Measurements from ENCODE around the gene KCNIP2. TPM values are rescaled to one million over a fixed set of nuclear protein-coding genes. Genes with fewer than 3 reads are reported as not detected.

Gene KCNIP2
- total and polyA plus RNA-seq, 4 donors: 11.0 to 58.5 (median 33.1) TPM

GRCh38 chr10:101880232-101880573 lies 36.6 kb upstream of the KCNIP2 start:
- no CpG with 5 or more reads among the region's 2 CpGs for WGBS (ENCODE audit: insufficient coverage)
- DNase-seq (ENCODE audit: low read depth in 4 of 6, low spot score in 6 of 6): no peak
- Histone ChIP-seq H3K9me3 (ENCODE audit: control insufficient read depth, insufficient read depth, low read length) (no peaks in the 10 kb centered on the region), H3K4me1 (ENCODE audit: control insufficient read depth, insufficient read depth, low read length) (peaks cover 7% of the 10 kb centered on the region), H3K36me3 (ENCODE audit: control insufficient read depth, insufficient read depth, low read length) (no peaks in the 10 kb centered on the region), H3K27me3 (ENCODE audit: control insufficient read depth, insufficient read depth, low read length) (no peaks in the 10 kb centered on the region), H3K27ac (ENCODE audit: low read depth, low read length) (no peak overlapping the region), H3K4me3 (ENCODE audit: low read depth, low read length) (no peak overlapping the region)

- Histone ChIP-seq H3K4me1 (ENCODE audit: control insufficient read depth, insufficient read depth, low read length) (peaks cover 7% of the 10 kb centered on the region), H3K27ac (ENCODE audit: low read depth, low read length) (no peak overlapping the region), H3K27me3 (ENCODE audit: control insufficient read depth, insufficient read depth, low read length) (no peaks in the 10 kb centered on the region), H3K9me3 (ENCODE audit: control insufficient read depth, insufficient read depth, low read length) (no peaks in the 10 kb centered on the region), H3K36me3 (ENCODE audit: control insufficient read depth, insufficient read depth, low read length) (no peaks in the 10 kb centered on the region), H3K4me3 (ENCODE audit: low read depth, low read length) (no peak overlapping the region)
- 49% methylated on average over 7 of the region's 13 CpGs for WGBS (ENCODE audit: insufficient coverage)
- peak in 2 of 6 donors; percentile 46 to 82 for DNase-seq (ENCODE audit: low read depth in 4 of 6, low spot score in 6 of 6)
Observed at GRCh38 chr10:101879456-101880231, 36.0 kb upstream of the KCNIP2 start.

- 38% methylated on average over 3 of the region's 3 CpGs for WGBS (ENCODE audit: insufficient coverage)
- Histone ChIP-seq H3K36me3 (ENCODE audit: control insufficient read depth, insufficient read depth, low read length) (no peaks in the 10 kb centered on the region), H3K27ac (ENCODE audit: low read depth, low read length) (no peak overlapping the region), H3K4me1 (ENCODE audit: control insufficient read depth, insufficient read depth, low read length) (peaks cover 7% of the 10 kb centered on the region), H3K27me3 (ENCODE audit: control insufficient read depth, insufficient read depth, low read length) (no peaks in the 10 kb centered on the region), H3K4me3 (ENCODE audit: low read depth, low read length) (no peak overlapping the region), H3K9me3 (ENCODE audit: control insufficient read depth, insufficient read depth, low read length) (no peaks in the 10 kb centered on the region)
- DNase-seq (ENCODE audit: low read depth in 4 of 6, low spot score in 6 of 6): peak in 2 of 6 donors; percentile 28 to 60
Observed at GRCh38 chr10:101878869-101879268, 35.3 kb upstream of the KCNIP2 start.

- 62% methylated on average over 2 of the region's 3 CpGs for WGBS (ENCODE audit: insufficient coverage)
- Histone ChIP-seq H3K36me3 (ENCODE audit: control insufficient read depth, insufficient read depth, low read length) (no peaks in the 10 kb centered on the region), H3K9me3 (ENCODE audit: control insufficient read depth, insufficient read depth, low read length) (no peaks in the 10 kb centered on the region), H3K4me1 (ENCODE audit: control insufficient read depth, insufficient read depth, low read length) (peaks cover 7% of the 10 kb centered on the region), H3K27ac (ENCODE audit: low read depth, low read length) (no peak overlapping the region), H3K4me3 (ENCODE audit: low read depth, low read length) (no peak overlapping the region), H3K27me3 (ENCODE audit: control insufficient read depth, insufficient read depth, low read length) (no peaks in the 10 kb centered on the region)
- DNase-seq (ENCODE audit: low read depth in 4 of 6, low spot score in 6 of 6): no peak
Observed at GRCh38 chr10:101875068-101875688, 31.6 kb upstream of the KCNIP2 start.

- Histone ChIP-seq H3K9me3 (ENCODE audit: control insufficient read depth, insufficient read depth, low read length) (no peaks in the 10 kb centered on the region), H3K4me3 (ENCODE audit: low read depth, low read length) (no peak overlapping the region), H3K36me3 (ENCODE audit: control insufficient read depth, insufficient read depth, low read length) (no peaks in the 10 kb centered on the region), H3K4me1 (ENCODE audit: control insufficient read depth, insufficient read depth, low read length) (no peaks in the 10 kb centered on the region), H3K27ac (ENCODE audit: low read depth, low read length) (no peak overlapping the region), H3K27me3 (ENCODE audit: control insufficient read depth, insufficient read depth, low read length) (no peaks in the 10 kb centered on the region)
- no peak for DNase-seq (ENCODE audit: low read depth in 4 of 6, low spot score in 6 of 6)
Observed at GRCh38 chr10:101874252-101874651, 30.7 kb upstream of the KCNIP2 start.

GRCh38 chr10:101867931-101868330 lies 24.3 kb upstream of the KCNIP2 start:
- DNase-seq (ENCODE audit: low read depth in 4 of 6, low spot score in 6 of 6): no peak
- WGBS (ENCODE audit: insufficient coverage): no CpG with 5 or more reads among the region's 1 CpG
- Histone ChIP-seq H3K27me3 (ENCODE audit: control insufficient read depth, insufficient read depth, low read length) (no peaks in the 10 kb centered on the region), H3K27ac (ENCODE audit: low read depth, low read length) (no peak overlapping the region), H3K36me3 (ENCODE audit: control insufficient read depth, insufficient read depth, low read length) (no peaks in the 10 kb centered on the region), H3K4me1 (ENCODE audit: control insufficient read depth, insufficient read depth, low read length) (no peaks in the 10 kb centered on the region), H3K4me3 (ENCODE audit: low read depth, low read length) (no peak overlapping the region), H3K9me3 (ENCODE audit: control insufficient read depth, insufficient read depth, low read length) (no peaks in the 10 kb centered on the region)

GRCh38 chr10:101859530-101859929 lies 15.9 kb upstream of the KCNIP2 start:
- no peak overlapping the region for H3K27ac ChIP-seq (ENCODE audit: low read depth, low read length)
- no peak overlapping the region for H3K4me3 ChIP-seq (ENCODE audit: low read depth, low read length)
- no peaks in the 10 kb centered on the region for H3K4me1 ChIP-seq (ENCODE audit: control insufficient read depth, insufficient read depth, low read length)
- H3K9me3 ChIP-seq (ENCODE audit: control insufficient read depth, insufficient read depth, low read length): no peaks in the 10 kb centered on the region
- no CpG with 5 or more reads among the region's 2 CpGs for WGBS (ENCODE audit: insufficient coverage)
- no peaks in the 10 kb centered on the region for H3K36me3 ChIP-seq (ENCODE audit: control insufficient read depth, insufficient read depth, low read length)
- H3K27me3 ChIP-seq (ENCODE audit: control insufficient read depth, insufficient read depth, low read length): no peaks in the 10 kb centered on the region
- DNase-seq (ENCODE audit: low read depth in 4 of 6, low spot score in 6 of 6): no peak

GRCh38 chr10:101858723-101859500 lies 15.3 kb upstream of the KCNIP2 start:
- H3K4me3 ChIP-seq (ENCODE audit: low read depth, low read length): no peak overlapping the region
- 100% methylated on average over 1 of the region's 3 CpGs for WGBS (ENCODE audit: insufficient coverage)

GRCh38 chr10:101857802-101858476 lies 14.3 kb upstream of the KCNIP2 start:
- no peak for DNase-seq (ENCODE audit: low read depth in 4 of 6, low spot score in 6 of 6)
- no peak overlapping the region for H3K27ac ChIP-seq (ENCODE audit: low read depth, low read length)
- WGBS (ENCODE audit: insufficient coverage): no CpG with 5 or more reads among the region's 1 CpG
- H3K4me3 ChIP-seq (ENCODE audit: low read depth, low read length): no peak overlapping the region
- H3K4me1 ChIP-seq (ENCODE audit: control insufficient read depth, insufficient read depth, low read length): no peaks in the 10 kb centered on the region
- no peaks in the 10 kb centered on the region for H3K36me3 ChIP-seq (ENCODE audit: control insufficient read depth, insufficient read depth, low read length)
- H3K27me3 ChIP-seq (ENCODE audit: control insufficient read depth, insufficient read depth, low read length): no peaks in the 10 kb centered on the region
- no peaks in the 10 kb centered on the region for H3K9me3 ChIP-seq (ENCODE audit: control insufficient read depth, insufficient read depth, low read length)

More at GRCh38 chr10:101858723-101859500, 15.3 kb upstream of the KCNIP2 start:
- H3K36me3 ChIP-seq (ENCODE audit: control insufficient read depth, insufficient read depth, low read length): no peaks in the 10 kb centered on the region
- DNase-seq (ENCODE audit: low read depth in 4 of 6, low spot score in 6 of 6): no peak
- H3K27me3 ChIP-seq (ENCODE audit: control insufficient read depth, insufficient read depth, low read length): no peaks in the 10 kb centered on the region
- no peaks in the 10 kb centered on the region for H3K4me1 ChIP-seq (ENCODE audit: control insufficient read depth, insufficient read depth, low read length)
- H3K27ac ChIP-seq (ENCODE audit: low read depth, low read length): no peak overlapping the region
- H3K9me3 ChIP-seq (ENCODE audit: control insufficient read depth, insufficient read depth, low read length): no peaks in the 10 kb centered on the region

All from spinal cord (tissue), 10 donors.